Measurements from ENCODE around the gene LHFPL6. TPM values are rescaled to one million over a fixed set of nuclear protein-coding genes. Genes with fewer than 3 reads are reported as not detected.

LHFPL6 gene
- total RNA-seq, 4 donors from 2014 or later = 1.8 to 14.2 (median 9.0) TPM

- no peaks in the 10 kb centered on the region for H3K9me3 ChIP-seq
- DNase-seq = no peak
- H3K4me3 ChIP-seq = no peak overlapping the region
- H3K27ac ChIP-seq = no peak overlapping the region
- no peaks in the 10 kb centered on the region for H3K27me3 ChIP-seq
- H3K4me1 ChIP-seq = no peaks in the 10 kb centered on the region
- TF ChIP-seq CTCF (IDR thresholded peaks at IDR 0.05) (no peak), POLR2A (IDR thresholded peaks at IDR 0.05) (no peak)
- no peaks in the 10 kb centered on the region for H3K36me3 ChIP-seq
Measured at GRCh38 chr13:39391761-39392160, 211.2 kb downstream of the LHFPL6 start.

GRCh38 chr13:39389013-39389412 lies 214.0 kb downstream of the LHFPL6 start:
- DNase-seq = no peak
- TF ChIP-seq CTCF (IDR thresholded peaks at IDR 0.05) (no peak), POLR2A (IDR thresholded peaks at IDR 0.05) (no peak)

GRCh38 chr13:39385621-39386231 lies 217.3 kb downstream of the LHFPL6 start:
- no peak overlapping the region for H3K4me3 ChIP-seq
- no peak for TF ChIP-seq CTCF (IDR thresholded peaks at IDR 0.05)
- H3K4me1 ChIP-seq = no peaks in the 10 kb centered on the region
- H3K36me3 ChIP-seq = no peaks in the 10 kb centered on the region
- DNase-seq = no peak
- H3K9me3 ChIP-seq = no peaks in the 10 kb centered on the region
- H3K27me3 ChIP-seq = no peaks in the 10 kb centered on the region
- H3K27ac ChIP-seq = no peak overlapping the region

More at GRCh38 chr13:39389013-39389412, 214.0 kb downstream of the LHFPL6 start:
- no peak overlapping the region for H3K4me3 ChIP-seq
- no peaks in the 10 kb centered on the region for H3K9me3 ChIP-seq
- no peak overlapping the region for H3K27ac ChIP-seq
- H3K27me3 ChIP-seq = no peaks in the 10 kb centered on the region
- H3K4me1 ChIP-seq = no peaks in the 10 kb centered on the region
- H3K36me3 ChIP-seq = no peaks in the 10 kb centered on the region

- Histone ChIP-seq H3K27me3 (no peaks in the 10 kb centered on the region), H3K4me3 (no peak overlapping the region), H3K4me1 (no peaks in the 10 kb centered on the region), H3K9me3 (no peaks in the 10 kb centered on the region), H3K36me3 (no peaks in the 10 kb centered on the region), H3K27ac (no peak overlapping the region)
- DNase-seq = no peak
- TF ChIP-seq CTCF (IDR thresholded peaks at IDR 0.05) (no peak), POLR2A (IDR thresholded peaks at IDR 0.05) (no peak)
Measured at GRCh38 chr13:39385154-39385553, 217.8 kb downstream of the LHFPL6 start.

- H3K4me3 ChIP-seq = no peak overlapping the region
- no peaks in the 10 kb centered on the region for H3K27me3 ChIP-seq
- H3K27ac ChIP-seq = no peak overlapping the region
- TF ChIP-seq CTCF (IDR thresholded peaks at IDR 0.05) (no peak), POLR2A (IDR thresholded peaks at IDR 0.05) (no peak)
- H3K36me3 ChIP-seq = no peaks in the 10 kb centered on the region
- no peaks in the 10 kb centered on the region for H3K4me1 ChIP-seq
- no peaks in the 10 kb centered on the region for H3K9me3 ChIP-seq
- no peak for DNase-seq
Measured at GRCh38 chr13:39381456-39381855, 221.5 kb downstream of the LHFPL6 start.

All from Peyer's patch (tissue), 4 donors.